ENCODE results near the gene SLC4A1.

SLC4A1 gene

DNA sequence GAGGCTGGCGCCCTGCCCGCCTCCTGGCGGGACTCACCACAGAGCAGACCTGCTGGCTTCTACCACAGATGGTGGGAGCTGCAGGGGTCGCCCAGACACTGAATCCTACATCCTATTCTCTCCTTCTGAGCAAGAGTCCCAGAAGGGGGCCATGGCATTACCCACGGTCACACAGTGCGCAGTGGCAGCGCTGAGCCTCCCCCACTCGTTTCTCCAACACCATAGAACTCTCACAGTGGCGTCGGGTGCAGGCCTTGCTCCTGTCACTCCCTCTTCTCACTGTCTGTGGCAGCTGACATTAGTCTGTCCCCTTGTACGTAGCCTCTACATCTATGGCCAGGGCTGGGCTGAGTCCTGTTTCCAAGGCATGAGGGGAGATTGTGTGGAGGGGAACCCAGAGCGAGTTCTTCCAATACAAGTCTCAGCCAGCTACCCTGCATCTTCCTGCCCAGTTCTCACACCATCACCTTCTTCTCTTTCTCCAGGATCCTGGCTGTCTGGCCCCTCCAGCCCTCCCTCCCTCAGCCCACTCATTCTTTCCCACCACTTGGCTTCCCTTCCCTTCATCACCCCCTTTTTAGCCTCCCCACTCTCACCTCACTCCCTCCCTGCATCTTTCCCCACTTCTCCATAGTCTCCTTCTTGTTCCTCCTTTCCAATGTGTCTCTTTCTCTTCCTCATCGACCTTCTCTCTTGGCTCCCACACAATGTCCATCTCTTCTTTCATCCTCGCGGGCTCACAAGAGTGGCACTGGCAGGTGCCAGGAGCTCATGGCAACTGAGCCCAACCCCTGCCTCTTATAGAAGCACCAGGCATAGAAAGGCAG, 54.3 kb downstream of the SLC4A1 start:
- Histone ChIP-seq H3K9me3 (ENCODE audit: severe bottlenecking) (no peaks in the 10 kb centered on the region), H3K27ac (peak overlapping the region; percentile 46), H3K4me3 (ENCODE audit: low read depth, low read length) (no peak overlapping the region), H3K36me3 (peaks cover 79% of the 10 kb centered on the region), H3K27me3 (ENCODE audit: insufficient read depth, low read depth, severe bottlenecking) (no peaks in the 10 kb centered on the region)
- no peak for DNase-seq
- TF ChIP-seq, protein P1, sequence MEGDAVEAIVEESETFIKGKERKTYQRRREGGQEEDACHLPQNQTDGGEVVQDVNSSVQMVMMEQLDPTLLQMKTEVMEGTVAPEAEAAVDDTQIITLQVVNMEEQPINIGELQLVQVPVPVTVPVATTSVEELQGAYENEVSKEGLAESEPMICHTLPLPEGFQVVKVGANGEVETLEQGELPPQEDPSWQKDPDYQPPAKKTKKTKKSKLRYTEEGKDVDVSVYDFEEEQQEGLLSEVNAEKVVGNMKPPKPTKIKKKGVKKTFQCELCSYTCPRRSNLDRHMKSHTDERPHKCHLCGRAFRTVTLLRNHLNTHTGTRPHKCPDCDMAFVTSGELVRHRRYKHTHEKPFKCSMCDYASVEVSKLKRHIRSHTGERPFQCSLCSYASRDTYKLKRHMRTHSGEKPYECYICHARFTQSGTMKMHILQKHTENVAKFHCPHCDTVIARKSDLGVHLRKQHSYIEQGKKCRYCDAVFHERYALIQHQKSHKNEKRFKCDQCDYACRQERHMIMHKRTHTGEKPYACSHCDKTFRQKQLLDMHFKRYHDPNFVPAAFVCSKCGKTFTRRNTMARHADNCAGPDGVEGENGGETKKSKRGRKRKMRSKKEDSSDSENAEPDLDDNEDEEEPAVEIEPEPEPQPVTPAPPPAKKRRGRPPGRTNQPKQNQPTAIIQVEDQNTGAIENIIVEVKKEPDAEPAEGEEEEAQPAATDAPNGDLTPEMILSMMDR (IDR thresholded peaks at IDR 0.05; ENCODE audit: low read depth, low read length), result no peak

DNA sequence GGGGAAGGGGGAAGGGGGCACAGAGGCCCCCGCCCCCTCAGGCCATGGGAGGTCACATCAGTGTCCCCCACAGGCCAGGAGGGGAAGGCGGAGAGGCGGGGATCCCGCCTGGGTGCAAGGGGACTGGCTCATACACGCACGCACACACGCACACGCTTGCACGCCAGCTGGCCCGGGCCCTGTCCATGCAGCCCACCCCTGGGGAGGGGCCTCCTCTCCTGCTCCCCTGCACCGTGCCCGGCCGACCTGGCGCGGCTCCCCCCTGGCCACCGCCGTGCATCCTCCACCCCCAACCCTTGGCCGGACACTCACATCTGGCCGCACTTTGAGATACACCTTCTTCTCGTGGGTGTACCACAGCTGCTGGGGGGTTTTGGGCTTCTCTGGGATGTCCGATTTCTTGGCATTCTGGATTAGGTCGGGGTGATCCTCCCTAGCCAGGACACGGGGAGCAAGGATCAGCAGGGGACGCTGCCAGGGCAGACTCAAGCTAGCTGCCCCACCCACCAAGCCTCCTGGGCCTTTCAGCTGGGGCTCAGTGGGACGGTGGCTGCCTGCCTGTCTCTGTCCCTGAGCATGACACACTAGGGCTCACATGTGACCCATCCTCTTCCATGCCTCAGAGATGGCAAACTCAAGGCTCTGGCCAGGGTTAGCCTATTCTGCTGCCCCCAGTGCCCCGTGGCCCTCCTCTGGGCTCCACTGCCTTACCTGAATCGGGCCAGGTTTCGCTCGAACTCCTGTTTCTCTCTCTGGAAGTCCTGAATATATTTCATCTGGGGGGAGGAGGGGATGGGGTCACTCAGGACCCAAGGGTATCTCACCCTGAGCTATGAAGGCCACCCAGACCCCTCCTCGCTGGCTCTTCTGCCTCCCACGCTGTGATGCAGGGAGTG, 55.2 kb downstream of the SLC4A1 start:
- Histone ChIP-seq H3K27ac (peak overlapping the region; percentile 46), H3K36me3 (peaks cover 84% of the 10 kb centered on the region), H3K27me3 (ENCODE audit: insufficient read depth, low read depth, severe bottlenecking) (no peaks in the 10 kb centered on the region), H3K4me3 (ENCODE audit: low read depth, low read length) (no peak overlapping the region), H3K9me3 (ENCODE audit: severe bottlenecking) (no peaks in the 10 kb centered on the region)
- DNase-seq, result peak; percentile 68
- TF ChIP-seq, protein P1 (IDR thresholded peaks at IDR 0.05; ENCODE audit: low read depth, low read length), result no peak

DNA sequence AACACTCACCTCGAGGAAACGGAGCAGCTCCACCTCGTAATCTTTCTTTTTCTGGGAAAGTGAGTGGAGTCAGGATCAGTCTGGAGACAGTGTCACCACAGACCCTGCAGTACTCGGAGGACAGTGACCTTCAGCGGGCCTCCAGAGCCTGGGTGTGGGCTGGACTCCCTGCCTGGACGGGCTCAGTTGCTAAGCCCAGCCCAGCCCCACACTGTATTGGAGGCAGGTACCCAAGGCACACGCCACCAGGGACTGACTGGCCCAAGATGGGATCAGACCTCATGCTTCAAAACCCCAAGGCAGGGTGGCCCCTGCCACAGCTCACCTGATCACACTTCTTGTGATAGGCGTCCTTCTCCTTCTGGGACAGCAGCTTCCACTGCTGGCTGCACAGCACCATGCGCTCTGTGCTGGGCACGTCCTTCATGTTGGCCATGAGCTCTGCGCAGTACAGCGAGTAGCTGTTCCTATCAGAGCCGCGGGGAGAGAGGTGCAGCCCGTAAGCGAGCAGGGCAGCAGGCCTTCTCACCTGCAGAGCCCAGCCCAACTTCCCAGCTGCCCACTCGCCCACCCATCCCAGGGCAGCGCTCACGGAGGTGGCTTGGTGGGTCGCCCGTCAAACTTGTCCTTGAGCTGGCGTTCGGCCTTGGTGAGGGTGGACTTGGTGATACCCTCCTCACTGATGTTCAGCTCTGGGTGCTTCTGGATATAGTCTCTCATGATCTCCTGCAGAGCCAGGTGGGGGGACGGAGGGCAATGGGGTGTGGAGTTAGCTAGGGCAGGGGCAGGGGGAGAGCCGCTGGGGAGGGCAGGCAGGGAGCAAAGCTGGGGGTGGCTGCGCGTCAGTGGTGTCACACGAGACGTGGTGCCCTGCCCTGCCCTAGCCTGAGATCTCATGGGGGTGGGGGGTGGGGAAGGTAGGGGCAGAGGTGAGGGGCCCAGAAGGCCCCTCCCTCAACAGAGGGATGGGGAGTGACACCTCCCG, 56.4 kb downstream of the SLC4A1 start:
- Histone ChIP-seq H3K27me3 (ENCODE audit: insufficient read depth, low read depth, severe bottlenecking) (no peaks in the 10 kb centered on the region), H3K4me3 (ENCODE audit: low read depth, low read length) (no peak overlapping the region), H3K9me3 (ENCODE audit: severe bottlenecking) (no peaks in the 10 kb centered on the region), H3K27ac (peak overlapping the region; percentile 90), H3K36me3 (peaks cover 84% of the 10 kb centered on the region)
- DNase-seq, result no peak
- TF ChIP-seq, protein P1 (IDR thresholded peaks at IDR 0.05; ENCODE audit: low read depth, low read length), result no peak

DNA sequence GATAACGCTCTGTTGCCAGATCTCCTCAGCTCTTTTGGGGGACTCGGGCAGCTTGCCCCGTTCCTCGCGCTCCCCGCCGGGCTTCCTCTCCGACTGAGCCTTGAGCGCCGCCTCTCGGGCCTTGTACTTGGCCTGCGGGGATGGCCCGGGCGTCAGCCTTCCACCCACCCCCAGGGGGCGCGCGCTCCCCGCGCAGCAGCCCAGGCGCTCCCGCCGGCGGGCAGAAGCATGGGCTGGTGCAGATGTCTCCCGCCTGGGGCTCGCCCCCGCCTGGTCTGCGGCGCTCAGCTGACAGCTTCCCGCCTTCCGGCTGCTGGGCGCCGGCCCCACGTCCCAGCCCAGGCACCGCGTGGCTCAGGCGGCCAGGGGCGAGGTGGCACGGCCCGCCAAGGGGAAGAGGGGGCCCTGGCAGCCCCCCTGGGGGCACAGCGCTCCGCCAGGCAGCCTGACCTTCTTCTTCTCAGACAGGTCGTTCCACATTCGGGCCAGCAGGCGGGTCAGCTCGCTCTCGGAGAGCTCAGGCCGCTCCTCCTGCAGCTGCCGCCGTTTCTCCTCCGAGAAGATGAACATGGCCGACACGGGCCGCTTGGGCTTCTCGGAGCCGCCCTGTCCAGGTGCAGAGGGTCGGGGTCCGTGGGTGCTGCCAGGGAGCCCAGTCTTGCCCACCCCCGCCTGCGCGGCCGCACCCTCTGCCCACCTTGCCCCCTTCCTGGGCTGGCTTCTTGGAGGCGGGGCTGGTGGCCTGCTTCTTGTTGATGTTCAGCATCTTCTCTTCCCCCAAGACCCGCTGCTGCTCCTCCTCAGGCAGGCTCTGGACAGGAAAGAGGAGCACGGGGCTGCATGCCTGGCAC, 57.4 kb downstream of the SLC4A1 start:
- TF ChIP-seq, protein P1 (IDR thresholded peaks at IDR 0.05; ENCODE audit: low read depth, low read length), result peak; percentile 100
- Histone ChIP-seq H3K27ac (peak overlapping the region; percentile 90), H3K4me3 (ENCODE audit: low read depth, low read length) (0 out of 2 replicates have a peak overlapping the region, but pooled peaks have one; percentile 2), H3K36me3 (peaks cover 81% of the 10 kb centered on the region), H3K27me3 (ENCODE audit: insufficient read depth, low read depth, severe bottlenecking) (no peaks in the 10 kb centered on the region), H3K9me3 (ENCODE audit: severe bottlenecking) (no peaks in the 10 kb centered on the region)
- DNase-seq, result peak; percentile 95

Data from WERI-Rb-1 (cell line).